GM12892 (cell line): ENCODE measurements around the gene SNX13.

ENCODE experiments used
- POLR2A ChIP-seq: IDR thresholded peaks from 2 replicates; pipeline ENCODE4 v1.6.1; 2011; ENCODE audit warnings: low read depth, low read length, control low read depth
- POLR2AphosphoS5 ChIP-seq: IDR thresholded peaks from 2 replicates; pipeline ENCODE4 v1.6.1; 2011; ENCODE audit warnings: low read depth, low read length, control low read depth
- TAF1 ChIP-seq: IDR thresholded peaks from 2 replicates; pipeline ENCODE4 v1.6.1; 2011; ENCODE audit warnings: low read depth, mild to moderate bottlenecking, control low read depth, low read length, borderline replicate concordance

DNA sequence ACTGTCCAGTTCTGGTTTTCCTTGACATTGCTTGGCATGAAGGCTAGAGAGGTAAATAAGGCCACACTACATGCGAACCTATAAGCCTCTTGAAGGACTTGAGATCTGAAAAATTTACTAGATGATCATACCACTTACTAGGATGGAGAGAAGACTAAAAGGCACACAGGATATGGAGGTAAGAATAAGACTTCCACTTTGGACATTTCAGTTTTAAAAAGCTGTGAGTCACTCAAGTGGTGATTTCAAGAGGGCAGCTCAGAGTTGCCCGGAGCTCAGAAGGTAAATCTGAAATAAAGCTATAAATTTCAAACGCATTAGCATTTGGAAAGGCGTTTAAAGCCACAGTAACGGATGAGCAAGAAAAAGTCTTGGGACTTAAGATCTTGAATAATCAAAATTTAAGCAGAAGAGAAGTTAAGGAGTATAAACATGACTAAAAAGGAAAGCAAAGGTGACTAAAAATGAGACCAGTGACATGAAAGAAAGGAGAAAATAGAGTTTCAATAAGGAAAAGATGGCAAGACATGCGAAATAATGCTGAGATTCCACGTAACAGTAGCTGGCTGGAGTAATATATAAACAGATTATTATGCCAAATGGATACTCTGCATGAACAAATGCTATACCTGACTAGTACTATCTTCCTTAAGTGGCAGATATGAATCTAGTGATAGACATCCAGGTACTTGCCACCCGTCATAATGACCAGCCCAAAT is 68.3 kb downstream of the SNX13 start:
- TF ChIP-seq POLR2AphosphoS5 (no peak), POLR2A (no peak), TAF1 (no peak)
